Measurements from ENCODE around the gene ERC2. TPM values are rescaled to one million over a fixed set of nuclear protein-coding genes. Genes with fewer than 3 reads are reported as not detected.

The ERC2 gene
- total RNA-seq, 2 donors from 2014 or later = 16.1 to 22.8 TPM

DNA sequence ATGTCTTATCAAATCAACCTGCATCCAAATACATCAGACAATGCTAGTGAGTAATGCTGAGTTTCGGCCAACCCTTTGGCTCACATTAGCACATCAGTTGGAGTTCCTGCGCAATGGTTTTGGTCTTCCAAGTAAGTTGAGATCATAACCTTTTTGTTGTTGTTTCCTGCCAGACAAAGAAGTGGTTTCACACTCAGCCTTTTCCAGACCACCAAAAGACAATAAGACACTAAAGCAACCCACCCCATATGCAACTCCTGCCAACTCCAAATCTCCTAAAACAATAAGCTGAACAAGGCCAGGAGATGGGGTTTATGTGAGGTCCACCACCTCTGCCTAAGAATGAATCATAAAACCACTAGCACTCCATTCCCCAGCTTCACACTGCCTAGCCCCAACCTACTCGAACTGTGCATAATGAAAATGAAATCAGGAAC is 177.0 kb downstream of the ERC2 start:
- DNase-seq = no peak
- Mint-ChIP-seq H3K4me1 (peaks cover 21% of the 10 kb centered on the region), H3K36me3 (ENCODE audit: low read depth) (peaks cover 11% of the 10 kb centered on the region), H3K4me3 (no peak overlapping the region), H3K27me3 (ENCODE audit: insufficient read depth) (no peaks in the 10 kb centered on the region), H3K27ac (no peak overlapping the region), H3K9me3 (no peaks in the 10 kb centered on the region)
- no peaks in the 10 kb centered on the region for H3K36me3 ChIP-seq (ENCODE audit: control insufficient read depth, insufficient read depth, low read length)
- H3K4me3 ChIP-seq (ENCODE audit: low read length) = no peak overlapping the region
- H3K4me1 ChIP-seq (ENCODE audit: control insufficient read depth, insufficient read depth, low read length) = no peaks in the 10 kb centered on the region
- no peak overlapping the region for H3K27ac ChIP-seq (ENCODE audit: low read depth, low read length)
- H3K9ac ChIP-seq (ENCODE audit: extremely low read depth, low read length, poor library complexity, severe bottlenecking) = no peak overlapping the region
- 87 to 100% methylated on average over 1 to 3 of the region's 3 CpGs for WGBS, 2 experiments (ENCODE audit: insufficient coverage in 1 of 2, insufficient read length in 1 of 2)
- H3K9me3 ChIP-seq (ENCODE audit: control insufficient read depth, low read length) = no peaks in the 10 kb centered on the region
- TF ChIP-seq, protein P1, sequence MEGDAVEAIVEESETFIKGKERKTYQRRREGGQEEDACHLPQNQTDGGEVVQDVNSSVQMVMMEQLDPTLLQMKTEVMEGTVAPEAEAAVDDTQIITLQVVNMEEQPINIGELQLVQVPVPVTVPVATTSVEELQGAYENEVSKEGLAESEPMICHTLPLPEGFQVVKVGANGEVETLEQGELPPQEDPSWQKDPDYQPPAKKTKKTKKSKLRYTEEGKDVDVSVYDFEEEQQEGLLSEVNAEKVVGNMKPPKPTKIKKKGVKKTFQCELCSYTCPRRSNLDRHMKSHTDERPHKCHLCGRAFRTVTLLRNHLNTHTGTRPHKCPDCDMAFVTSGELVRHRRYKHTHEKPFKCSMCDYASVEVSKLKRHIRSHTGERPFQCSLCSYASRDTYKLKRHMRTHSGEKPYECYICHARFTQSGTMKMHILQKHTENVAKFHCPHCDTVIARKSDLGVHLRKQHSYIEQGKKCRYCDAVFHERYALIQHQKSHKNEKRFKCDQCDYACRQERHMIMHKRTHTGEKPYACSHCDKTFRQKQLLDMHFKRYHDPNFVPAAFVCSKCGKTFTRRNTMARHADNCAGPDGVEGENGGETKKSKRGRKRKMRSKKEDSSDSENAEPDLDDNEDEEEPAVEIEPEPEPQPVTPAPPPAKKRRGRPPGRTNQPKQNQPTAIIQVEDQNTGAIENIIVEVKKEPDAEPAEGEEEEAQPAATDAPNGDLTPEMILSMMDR (conservative IDR thresholded peaks at IDR 0.05) = no peak
- no peaks in the 10 kb centered on the region for H3K27me3 ChIP-seq (ENCODE audit: control insufficient read depth, insufficient read depth, low read length, poor library complexity, severe bottlenecking)

GRCh38 chr3:56290374-56290773 is 177.9 kb downstream of the ERC2 start:
- Histone ChIP-seq H3K4me1 (ENCODE audit: control insufficient read depth, insufficient read depth, low read length) (peaks cover under 1% of the 10 kb centered on the region), H3K27ac (ENCODE audit: low read depth, low read length) (no peak overlapping the region), H3K27me3 (ENCODE audit: control insufficient read depth, insufficient read depth, low read length, poor library complexity, severe bottlenecking) (no peaks in the 10 kb centered on the region), H3K9ac (ENCODE audit: extremely low read depth, low read length, poor library complexity, severe bottlenecking) (no peak overlapping the region), H3K9me3 (ENCODE audit: control insufficient read depth, low read length) (no peaks in the 10 kb centered on the region), H3K36me3 (ENCODE audit: control insufficient read depth, insufficient read depth, low read length) (no peaks in the 10 kb centered on the region), H3K4me3 (ENCODE audit: low read length) (no peak overlapping the region)
- WGBS, 2 experiments (ENCODE audit: insufficient coverage in 1 of 2, insufficient read length in 1 of 2) = 90 to 91% methylated on average over 2 of the region's 2 CpGs
- no peak overlapping the region for H3K4me3 Mint-ChIP-seq
- peaks cover 3% of the 10 kb centered on the region for H3K36me3 Mint-ChIP-seq (ENCODE audit: low read depth)
- peaks cover 26% of the 10 kb centered on the region for H3K4me1 Mint-ChIP-seq
- H3K9me3 Mint-ChIP-seq = no peaks in the 10 kb centered on the region
- no peak overlapping the region for H3K27ac Mint-ChIP-seq
- TF ChIP-seq, protein P1 (conservative IDR thresholded peaks at IDR 0.05) = no peak
- no peak for DNase-seq
- H3K27me3 Mint-ChIP-seq (ENCODE audit: insufficient read depth) = no peaks in the 10 kb centered on the region

DNA sequence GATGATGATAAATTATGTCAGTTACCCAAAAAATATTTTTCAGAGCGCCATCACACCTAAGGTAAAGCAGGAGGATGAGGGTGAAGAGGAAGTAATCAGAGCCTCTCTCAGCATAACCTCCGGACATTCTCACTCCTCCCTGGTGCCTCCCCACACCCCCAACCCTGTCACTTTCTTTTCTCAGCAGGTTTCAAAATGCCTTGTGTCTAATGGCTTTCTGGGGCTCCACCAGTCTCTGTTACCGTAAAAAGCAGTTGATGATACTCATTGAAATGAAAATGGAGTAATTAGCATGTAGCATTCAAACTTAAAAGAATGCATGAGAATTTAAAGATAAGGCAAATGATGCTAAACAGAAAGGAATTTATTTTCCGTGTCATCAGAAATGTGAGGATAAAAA is 180.0 kb downstream of the ERC2 start:
- no peak overlapping the region for H3K4me3 ChIP-seq (ENCODE audit: low read length)
- H3K9me3 ChIP-seq (ENCODE audit: control insufficient read depth, low read length) = no peaks in the 10 kb centered on the region
- no peak overlapping the region for H3K4me3 Mint-ChIP-seq
- TF ChIP-seq, protein P1 (conservative IDR thresholded peaks at IDR 0.05) = no peak
- H3K4me1 Mint-ChIP-seq = peaks cover 39% of the 10 kb centered on the region
- peaks cover 2% of the 10 kb centered on the region for H3K9me3 Mint-ChIP-seq
- no peak overlapping the region for H3K9ac ChIP-seq (ENCODE audit: extremely low read depth, low read length, poor library complexity, severe bottlenecking)
- no peak for DNase-seq
- 61 to 71% methylated on average over 2 to 4 of the region's 4 CpGs for WGBS, 2 experiments (ENCODE audit: insufficient coverage in 1 of 2, insufficient read length in 1 of 2)
- H3K36me3 Mint-ChIP-seq (ENCODE audit: low read depth) = no peaks in the 10 kb centered on the region
- H3K4me1 ChIP-seq (ENCODE audit: control insufficient read depth, insufficient read depth, low read length) = peaks cover 12% of the 10 kb centered on the region
- no peak overlapping the region for H3K27ac Mint-ChIP-seq
- H3K27me3 Mint-ChIP-seq (ENCODE audit: insufficient read depth) = no peaks in the 10 kb centered on the region
- H3K27me3 ChIP-seq (ENCODE audit: control insufficient read depth, insufficient read depth, low read length, poor library complexity, severe bottlenecking) = no peaks in the 10 kb centered on the region
- no peaks in the 10 kb centered on the region for H3K36me3 ChIP-seq (ENCODE audit: control insufficient read depth, insufficient read depth, low read length)
- no peak overlapping the region for H3K27ac ChIP-seq (ENCODE audit: low read depth, low read length)
